Subcutaneous preadipocyte (primary cell): ENCODE measurements around the gene INTS1. TPM values are rescaled to one million over a fixed set of nuclear protein-coding genes. Genes with fewer than 3 reads are reported as not detected.

Experiments
- total RNA-seq: library from RNA; depleted of rRNA; stranded (reverse); fragments of >200 nt; gene quantifications from 2 replicates; pipeline ENCODE4 v1.2.3, GENCODE V29; 2012

The INTS1 gene, protein sequence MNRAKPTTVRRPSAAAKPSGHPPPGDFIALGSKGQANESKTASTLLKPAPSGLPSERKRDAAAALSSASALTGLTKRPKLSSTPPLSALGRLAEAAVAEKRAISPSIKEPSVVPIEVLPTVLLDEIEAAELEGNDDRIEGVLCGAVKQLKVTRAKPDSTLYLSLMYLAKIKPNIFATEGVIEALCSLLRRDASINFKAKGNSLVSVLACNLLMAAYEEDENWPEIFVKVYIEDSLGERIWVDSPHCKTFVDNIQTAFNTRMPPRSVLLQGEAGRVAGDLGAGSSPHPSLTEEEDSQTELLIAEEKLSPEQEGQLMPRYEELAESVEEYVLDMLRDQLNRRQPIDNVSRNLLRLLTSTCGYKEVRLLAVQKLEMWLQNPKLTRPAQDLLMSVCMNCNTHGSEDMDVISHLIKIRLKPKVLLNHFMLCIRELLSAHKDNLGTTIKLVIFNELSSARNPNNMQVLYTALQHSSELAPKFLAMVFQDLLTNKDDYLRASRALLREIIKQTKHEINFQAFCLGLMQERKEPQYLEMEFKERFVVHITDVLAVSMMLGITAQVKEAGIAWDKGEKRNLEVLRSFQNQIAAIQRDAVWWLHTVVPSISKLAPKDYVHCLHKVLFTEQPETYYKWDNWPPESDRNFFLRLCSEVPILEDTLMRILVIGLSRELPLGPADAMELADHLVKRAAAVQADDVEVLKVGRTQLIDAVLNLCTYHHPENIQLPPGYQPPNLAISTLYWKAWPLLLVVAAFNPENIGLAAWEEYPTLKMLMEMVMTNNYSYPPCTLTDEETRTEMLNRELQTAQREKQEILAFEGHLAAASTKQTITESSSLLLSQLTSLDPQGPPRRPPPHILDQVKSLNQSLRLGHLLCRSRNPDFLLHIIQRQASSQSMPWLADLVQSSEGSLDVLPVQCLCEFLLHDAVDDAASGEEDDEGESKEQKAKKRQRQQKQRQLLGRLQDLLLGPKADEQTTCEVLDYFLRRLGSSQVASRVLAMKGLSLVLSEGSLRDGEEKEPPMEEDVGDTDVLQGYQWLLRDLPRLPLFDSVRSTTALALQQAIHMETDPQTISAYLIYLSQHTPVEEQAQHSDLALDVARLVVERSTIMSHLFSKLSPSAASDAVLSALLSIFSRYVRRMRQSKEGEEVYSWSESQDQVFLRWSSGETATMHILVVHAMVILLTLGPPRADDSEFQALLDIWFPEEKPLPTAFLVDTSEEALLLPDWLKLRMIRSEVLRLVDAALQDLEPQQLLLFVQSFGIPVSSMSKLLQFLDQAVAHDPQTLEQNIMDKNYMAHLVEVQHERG (N-terminal part only)
- total RNA-seq = 65.8 and 76.6 TPM in 2 replicates

DNA sequence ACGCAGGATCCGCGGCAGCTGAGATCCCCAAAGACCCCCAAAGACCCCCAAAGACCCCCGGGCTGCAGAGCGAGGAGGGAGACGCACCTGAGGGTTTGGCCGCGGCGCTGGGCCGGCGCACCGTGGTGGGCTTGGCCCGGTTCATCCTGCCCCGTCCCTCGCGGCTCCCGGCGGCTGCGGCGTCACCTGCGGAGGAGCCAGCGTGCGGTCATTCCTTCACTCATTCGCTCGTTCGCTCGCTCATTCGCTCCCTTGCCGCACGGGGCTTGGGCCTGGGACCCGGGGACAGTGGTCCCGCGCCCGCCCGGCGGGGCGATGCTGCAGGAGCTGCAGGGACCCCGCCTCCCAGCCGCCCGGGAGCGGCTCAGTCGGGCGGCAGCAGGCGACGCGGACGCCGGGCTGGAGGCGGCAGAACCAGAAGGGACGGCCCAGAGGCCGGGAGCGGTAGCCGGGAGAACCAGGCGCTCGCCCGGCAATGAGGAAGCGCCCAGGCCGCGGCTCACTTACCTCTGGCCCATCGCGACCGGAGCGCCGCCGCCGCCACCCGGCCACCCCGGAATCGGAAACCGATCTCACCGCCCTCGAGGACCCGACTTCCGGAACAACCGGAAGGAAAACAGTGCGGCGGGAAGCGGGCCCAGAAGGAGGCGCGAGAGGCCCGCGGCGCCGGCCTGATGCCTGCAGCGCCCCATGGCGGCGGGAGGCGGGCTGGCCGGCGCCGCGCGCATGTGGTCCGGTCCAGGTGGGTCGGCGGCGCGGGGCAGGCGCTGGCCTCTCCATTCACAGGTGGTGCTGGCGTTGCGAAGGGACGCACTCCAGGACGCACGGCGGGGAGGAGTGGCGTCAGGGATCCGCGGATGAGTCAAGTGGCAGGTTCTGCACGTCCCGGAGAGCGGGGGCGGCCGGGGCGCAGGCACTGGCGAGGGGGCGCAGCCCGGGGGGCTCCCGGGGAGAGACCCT is at the start of gene INTS1:
Gene INTS1 (minus strand): TSS at position 574 of the 960 bp plus-strand sequence. CDS start 429 bp downstream, at position 145.

DNA sequence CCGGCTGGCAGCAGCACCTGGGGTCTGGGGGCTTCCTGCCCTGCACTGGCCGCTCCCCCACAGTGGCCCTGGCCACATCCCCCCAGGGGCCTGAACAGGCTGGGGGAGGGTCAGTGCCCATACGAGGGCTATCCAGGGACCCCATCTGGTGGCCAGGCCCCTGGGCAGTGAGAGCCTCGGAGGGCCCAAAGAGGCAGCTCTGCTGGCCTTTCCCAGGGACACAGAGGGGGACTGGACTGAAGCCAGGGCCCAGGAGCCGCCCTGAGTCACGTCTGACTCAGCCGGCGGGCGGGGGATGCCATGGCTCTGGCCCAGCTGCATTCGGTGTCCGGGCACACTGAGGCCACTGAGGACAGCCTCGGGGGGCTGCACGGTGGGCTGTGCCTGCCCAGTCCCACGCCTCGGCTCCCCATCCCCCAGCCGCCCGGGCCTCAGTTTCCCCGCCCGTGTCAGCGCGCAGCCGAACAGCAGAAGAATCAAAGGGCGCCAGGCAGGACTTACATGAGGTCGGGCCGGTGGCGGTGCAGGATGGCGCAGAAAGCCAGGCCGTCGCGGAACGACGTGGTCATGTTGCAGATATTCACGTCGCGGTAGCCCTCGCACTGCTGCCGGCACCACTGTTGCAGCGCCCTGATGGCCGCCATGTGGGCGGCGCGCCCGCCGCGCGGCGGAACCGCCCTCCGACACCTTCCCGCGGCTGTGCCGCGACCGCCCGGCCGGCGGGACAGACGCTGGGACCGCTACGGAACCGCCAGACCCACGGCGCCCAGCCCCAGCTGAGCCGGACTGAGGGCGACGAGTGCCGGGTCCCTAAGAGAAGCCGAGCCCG is 45.3 kb downstream of the INTS1 start, which contains the start of gene MICALL2:
Gene MICALL2 (minus strand): TSS at position 788 of the 829 bp plus-strand sequence. CDS start 144 bp downstream, at position 644.

Other genes with a start within 250 kb of the INTS1 start
- 19.1 and 23.9 TPM in 2 replicates for gene MICALL2, start 44.9 kb downstream of the INTS1 start, total RNA-seq
- gene MAFK, start 26.3 kb upstream of the INTS1 start, total RNA-seq = 6.6 and 12.1 TPM in 2 replicates
- 0.39 TPM in 1 of 2 replicates, not detected in the other for gene TMEM184A, start 51.8 kb upstream of the INTS1 start, total RNA-seq
- 51.4 and 53.3 TPM in 2 replicates for gene PSMG3, start 65.6 kb upstream of the INTS1 start, total RNA-seq
- 3.7 and 4.3 TPM in 2 replicates for gene ELFN1, start 165.9 kb upstream of the INTS1 start, total RNA-seq